Stimulated activated CD4-positive, alpha-beta T cell treated with anti-CD3 and anti-CD28 coated beads, Interleukin-1b, Interleukin-23, amount 100 ng/mL, for 24 hours (primary cell): ENCODE measurements around the gene ASF1B.

Experiments used
- DNase-seq, 4 experiments: peaks; one replicate each; pipeline ENCODE4 v3.0.0-alpha.2; 2020; ENCODE audit warnings: low read depth in 4 of 4, low spot score in 1 of 4

ASF1B gene

DNA sequence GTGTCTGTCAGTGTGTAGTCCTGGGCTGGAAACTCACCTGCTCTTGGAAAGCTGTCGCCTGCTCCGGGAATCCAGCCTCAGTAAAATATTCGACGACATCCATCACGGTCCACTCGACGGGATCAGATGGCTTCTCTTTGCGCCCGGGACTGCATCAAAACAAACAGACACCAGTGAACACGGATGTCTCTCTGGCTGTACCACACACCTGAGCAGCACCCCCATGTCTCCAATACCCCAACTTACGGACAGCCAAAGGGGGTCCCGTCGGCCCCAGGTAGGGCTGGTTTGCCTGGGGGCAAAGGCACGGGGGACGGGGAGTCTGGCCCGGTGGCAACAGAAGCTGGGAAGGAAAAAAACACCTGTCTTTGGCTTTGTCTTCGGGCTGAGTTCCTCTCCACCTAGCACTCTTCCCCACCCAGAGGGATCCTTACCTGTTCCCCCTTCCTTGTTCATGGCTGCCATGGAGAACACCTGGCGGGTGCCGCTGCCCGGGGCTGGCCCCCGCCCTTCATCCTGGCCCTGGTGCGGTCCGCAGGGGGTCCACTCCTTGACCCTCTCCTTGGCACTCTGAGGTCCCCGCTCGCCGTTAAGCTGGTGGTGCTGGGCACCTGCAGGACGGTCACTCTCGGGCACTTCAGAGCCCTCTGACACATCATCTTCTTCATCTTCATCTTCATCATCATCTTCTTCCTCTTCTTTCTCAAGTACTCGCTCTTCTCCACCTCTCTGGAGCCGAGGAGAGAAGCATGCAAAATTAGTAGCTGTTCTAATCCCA, 47.6 kb downstream of the ASF1B start:
- DNase-seq, result no peak

- DNase-seq, result no peak
Measured at GRCh38 chr19:14086098-14086497, 50.3 kb downstream of the ASF1B start.

GRCh38 chr19:14085309-14085995, 50.9 kb downstream of the ASF1B start, which contains the start of gene C19orf67:
Gene C19orf67 (minus strand): TSS chr19:14085783. CDS start chr19:14085627, 156 bp downstream.
- DNase-seq, result no peak

DNA sequence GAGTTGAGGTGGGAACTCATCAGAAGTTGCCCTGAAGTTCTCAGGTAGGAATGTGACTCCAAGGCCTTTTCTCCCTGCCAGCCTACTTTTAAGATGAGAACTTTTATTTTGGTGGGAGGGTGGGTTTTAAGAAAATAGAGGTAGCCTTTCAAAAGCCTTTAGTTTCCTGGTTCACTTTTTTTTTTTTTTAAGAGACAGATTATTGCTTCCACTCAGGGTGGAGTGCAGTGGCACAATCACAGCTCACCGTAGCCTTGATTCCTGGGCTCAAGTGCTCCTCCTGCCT, 53.8 kb downstream of the ASF1B start:
- DNase-seq, result no peak

- DNase-seq, result peak in 1 of 4 experiments; percentile 14
Measured at GRCh38 chr19:14081797-14082674, 54.4 kb downstream of the ASF1B start.

GRCh38 chr19:14080887-14081796, 55.2 kb downstream of the ASF1B start:
- DNase-seq, result peak; percentile 95 to 98 (median 98)

DNA sequence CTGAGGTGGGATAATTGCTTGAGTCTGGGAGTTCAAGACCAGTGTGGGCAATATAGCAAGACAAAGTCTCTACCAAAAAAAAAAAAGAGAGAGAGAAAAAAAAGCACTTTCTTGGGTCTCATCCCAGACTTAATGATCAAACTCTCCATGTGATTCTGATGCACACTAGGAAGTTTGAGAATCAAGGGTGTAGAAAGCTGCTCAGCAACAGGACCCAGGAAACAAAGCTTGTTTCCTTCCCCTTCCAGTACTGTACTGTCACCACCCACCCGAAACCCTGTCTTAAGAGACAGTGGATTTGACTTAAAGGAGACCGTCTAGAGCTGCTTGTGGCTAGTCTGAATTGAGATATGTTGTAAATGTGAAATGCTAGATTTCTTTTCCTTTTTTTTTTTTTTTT, 58.0 kb downstream of the ASF1B start:
- no peak for DNase-seq

DNA sequence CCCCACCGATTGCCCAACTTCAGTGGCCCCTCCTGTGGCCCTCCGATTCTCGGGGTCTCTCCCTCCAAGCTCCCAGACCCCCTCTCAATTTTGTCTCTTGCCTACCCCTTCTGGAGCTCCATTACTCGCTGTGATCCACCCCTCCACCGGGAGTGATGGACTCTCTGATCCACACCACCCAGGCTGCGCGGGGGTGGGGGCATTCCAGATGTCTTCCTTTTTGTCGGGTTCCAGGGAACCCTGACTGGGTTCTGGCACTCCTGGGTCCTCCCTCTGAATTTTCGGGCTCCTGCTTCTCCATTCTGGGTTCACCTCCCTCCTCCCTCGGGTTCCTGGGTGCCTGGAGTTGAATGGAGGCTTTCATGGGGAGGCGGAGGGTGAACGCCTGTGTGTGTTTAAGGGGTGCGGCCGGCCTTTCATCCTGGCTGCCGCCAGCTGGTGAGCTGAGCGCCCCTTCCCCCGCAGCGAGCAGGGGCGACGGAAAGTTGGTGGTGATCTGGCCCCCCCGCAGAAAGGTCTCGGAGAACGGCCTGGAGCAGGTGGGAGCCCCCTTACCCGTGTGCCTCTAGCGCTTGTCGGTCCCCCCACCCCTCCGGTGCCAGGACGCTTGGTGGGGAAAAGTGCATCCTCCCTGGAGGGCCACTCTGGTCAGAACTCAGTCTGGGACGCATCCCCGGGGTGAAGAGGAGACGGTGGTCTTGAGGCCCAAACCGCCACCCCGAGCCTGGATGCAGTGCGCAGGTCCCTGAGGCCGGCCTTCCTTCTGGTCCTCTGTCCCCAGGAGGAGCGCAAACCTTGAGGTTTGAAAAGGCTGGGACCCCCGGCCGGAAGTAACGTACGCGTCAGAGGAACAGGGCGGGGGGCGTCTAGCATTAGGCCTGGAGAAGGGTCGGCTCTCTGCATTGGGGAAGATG, 62.2 kb downstream of the ASF1B start:
- DNase-seq, result no peak

DNA sequence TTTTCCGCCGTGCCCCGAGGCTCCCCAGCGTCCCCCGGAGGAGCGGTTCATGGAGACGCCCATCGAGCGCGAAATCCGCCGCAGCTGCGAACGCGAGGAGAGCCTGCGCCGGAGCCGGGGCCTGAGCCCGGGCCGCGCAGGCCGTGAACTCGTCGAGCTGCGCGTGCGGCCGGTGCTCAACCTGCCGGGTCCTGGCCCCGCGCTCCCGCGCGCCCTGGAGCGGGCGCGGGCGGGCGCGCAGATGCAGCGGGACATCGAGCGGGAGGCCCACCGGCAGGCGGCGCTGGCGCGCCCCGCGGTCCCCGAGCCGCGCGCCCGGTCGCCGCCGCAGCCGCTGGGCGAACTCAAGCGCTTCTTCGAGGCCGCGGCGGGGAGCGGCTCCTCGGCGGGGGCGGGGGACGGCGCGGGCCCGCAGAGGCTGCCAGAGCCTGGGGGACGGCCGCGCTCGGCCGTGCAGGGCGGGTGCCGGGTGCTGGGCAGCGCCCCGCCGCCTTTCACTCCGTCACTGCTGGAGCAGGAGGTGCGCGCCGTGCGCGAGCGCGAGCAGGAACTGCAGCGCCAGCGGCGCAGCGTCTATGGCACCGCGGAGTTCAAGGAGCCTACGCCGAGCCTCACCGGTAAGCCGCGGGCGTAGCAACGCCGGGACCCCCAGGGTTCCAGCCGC, 63.0 kb downstream of the ASF1B start:
- DNase-seq, result peak; percentile 55 to 67 (median 60)

GRCh38 chr19:14072535-14073260, 63.7 kb downstream of the ASF1B start, which contains the start of gene MISP3:
Gene MISP3 (plus strand): TSS chr19:14072786. CDS start chr19:14073310, 524 bp downstream.
- peak in 1 of 4 experiments; percentile 16 for DNase-seq

DNA sequence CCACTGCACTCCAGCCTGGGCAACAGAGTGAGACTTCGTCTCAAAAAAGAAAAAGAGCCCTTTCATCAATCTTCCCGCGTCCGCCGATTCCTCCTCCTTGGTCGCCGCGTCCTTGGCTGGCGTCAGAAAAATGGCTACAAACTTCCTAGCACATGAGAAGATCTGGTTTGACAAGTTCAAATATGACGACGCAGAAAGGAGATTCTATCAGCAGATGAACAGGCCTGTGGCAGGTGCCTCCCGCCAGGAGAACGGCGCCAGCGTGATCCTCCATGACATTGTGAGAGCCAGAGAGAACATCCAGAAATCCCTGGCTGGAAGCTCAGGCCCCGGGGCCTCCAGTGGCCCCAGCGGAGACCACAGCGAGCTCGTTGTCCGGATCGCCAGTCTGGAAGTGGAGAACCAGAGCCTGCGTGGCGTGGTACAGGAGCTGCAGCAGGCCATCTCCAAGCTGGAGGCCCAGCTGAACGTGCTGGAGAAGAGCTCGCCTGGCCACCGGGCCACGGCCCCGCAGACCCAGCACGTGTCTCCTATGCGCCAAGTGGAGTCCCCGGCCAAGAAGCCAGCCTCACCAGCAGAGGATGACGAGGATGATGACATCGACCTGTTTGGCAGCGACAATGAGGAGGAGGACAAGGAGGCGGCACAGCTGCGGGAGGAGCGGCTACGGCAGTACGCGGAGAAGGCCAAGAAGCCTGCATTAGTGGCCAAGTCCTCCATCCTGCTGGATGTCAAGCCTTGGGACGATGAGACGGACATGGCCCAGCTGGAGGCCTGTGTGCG, 65.9 kb downstream of the ASF1B start:
- no peak for DNase-seq
